Right lobe of liver (tissue), 6 donors: ENCODE measurements around the gene NLRP6. TPM values are rescaled to one million over a fixed set of nuclear protein-coding genes. Genes with fewer than 3 reads are reported as not detected.

Experiments used
- ATAC-seq, 4 donors: fragments of 200-7000 bp; cut with Tn5 transposase; one replicate each; pipeline ENCODE4 v1.9.1; 2020; ENCODE audit warnings: mild to moderate bottlenecking in 4 of 4, moderate library complexity in 4 of 4
- DNase-seq, 3 donors: peaks; one replicate each; pipeline ENCODE4 v3.0.0-alpha.2; 2020
- H3K27ac ChIP-seq, 3 donors: fragments of 200-600 bp; one replicate each; pipeline ENCODE4 v1.8.0; 2022
- H3K27me3 ChIP-seq, 2 donors: fragments of 200-600 bp; one replicate each; pipeline ENCODE4 v1.8.0; 2022
- H3K36me3 ChIP-seq, 4 donors: fragments of 200-600 bp; sonication (generic) in 1 of 4; one replicate each; pipeline versions ENCODE4 v1.5.1 to v1.8.0; 2017 to 2022; ENCODE audit warnings: control low read depth in 1 of 4
- H3K4me1 ChIP-seq, 4 donors: fragments of 200-600 bp; sonication (generic) in 1 of 4; one replicate each; pipeline versions ENCODE4 v1.5.1 to v1.8.0; 2017 to 2022; ENCODE audit warnings: control low read depth in 1 of 4
- H3K4me3 ChIP-seq, 3 donors: fragments of 200-600 bp; one replicate each; pipeline ENCODE4 v1.8.0; 2022
- H3K9me3 ChIP-seq, 4 donors: fragments of 200-600 bp; sonication (generic) in 1 of 4; one replicate each; pipeline versions ENCODE4 v1.5.1 to v1.8.0; 2017 to 2022; ENCODE audit warnings: control low read depth in 1 of 4
- POLR2A ChIP-seq: fragments of 450-650 bp; IDR thresholded peaks from one replicate; pipeline ENCODE4 v1.6.1; 2017; ENCODE audit warnings: antibody characterized with exemption, mild to moderate bottlenecking
- WGBS: methylation state at CpG from one replicate; pipeline ENCODE4 v1.1.6; 2018; ENCODE audit warnings: low coverage, low lambda C conversion rate; ENCODE audit not compliant: insufficient coverage; ENCODE audit errors: missing lambda C conversion rate; 5-methylcytosine and 5-hydroxymethylcytosine counted together
- intact Hi-C, 2 donors: fragments of 100-400 bp; cut with DNase I; formaldehyde crosslinking; loops; one replicate each; pipeline versions ENCODE4 v1.11.2 to v1.14.1; 2022
- long read RNA-seq: library from polyadenylated mRNA; unstranded; transcript quantifications from one replicate; pipeline ENCODE4 v2.0.0, GENCODE V29; 2019
- total RNA-seq, 6 experiments: library from RNA; depleted of rRNA in 2 of 6; stranded (reverse); fragments of >200 nt in 2 of 6; fragmentation: NEBNext Ultra II Directional in 3 of 6; extraction: Animal tissue kit (Norgen Biotek cat#: 25700) in 3 of 6; gene quantifications; one replicate each; pipeline versions ENCODE4 v1.1.0 to v1.2.4, GENCODE V29; 2016 to 2023
- TF ChIP-seq, protein P1 (sequence below), 4 donors: fragments of 200-600 bp in 3 of 4; fragments of 450-650 bp in 1 of 4; IDR thresholded peaks; one replicate each; pipeline versions ENCODE4 v1.5.1 to v1.8.0; 2016 to 2022; ENCODE audit warnings: antibody characterized with exemption in 4 of 4, mild to moderate bottlenecking in 2 of 4
- donor health status: DM: no; HTN: yes; CAD: no.
- donor health status: DM: no; HTN: no; CAD: no.
- donor health status: DM: no; HTN: no; CAD: no.
- donor health status: DM: no; HTN: yes; CAD: no.
- donor health status: DM: no; HTN: yes; CAD: no.

The NLRP6 gene
- 1 to 10 TPM in 4 of 6 experiments, under 1 TPM in 2; 0.22 to 6.2 (median 1.6) TPM for total RNA-seq
- long read RNA-seq = 0 reads

DNA sequence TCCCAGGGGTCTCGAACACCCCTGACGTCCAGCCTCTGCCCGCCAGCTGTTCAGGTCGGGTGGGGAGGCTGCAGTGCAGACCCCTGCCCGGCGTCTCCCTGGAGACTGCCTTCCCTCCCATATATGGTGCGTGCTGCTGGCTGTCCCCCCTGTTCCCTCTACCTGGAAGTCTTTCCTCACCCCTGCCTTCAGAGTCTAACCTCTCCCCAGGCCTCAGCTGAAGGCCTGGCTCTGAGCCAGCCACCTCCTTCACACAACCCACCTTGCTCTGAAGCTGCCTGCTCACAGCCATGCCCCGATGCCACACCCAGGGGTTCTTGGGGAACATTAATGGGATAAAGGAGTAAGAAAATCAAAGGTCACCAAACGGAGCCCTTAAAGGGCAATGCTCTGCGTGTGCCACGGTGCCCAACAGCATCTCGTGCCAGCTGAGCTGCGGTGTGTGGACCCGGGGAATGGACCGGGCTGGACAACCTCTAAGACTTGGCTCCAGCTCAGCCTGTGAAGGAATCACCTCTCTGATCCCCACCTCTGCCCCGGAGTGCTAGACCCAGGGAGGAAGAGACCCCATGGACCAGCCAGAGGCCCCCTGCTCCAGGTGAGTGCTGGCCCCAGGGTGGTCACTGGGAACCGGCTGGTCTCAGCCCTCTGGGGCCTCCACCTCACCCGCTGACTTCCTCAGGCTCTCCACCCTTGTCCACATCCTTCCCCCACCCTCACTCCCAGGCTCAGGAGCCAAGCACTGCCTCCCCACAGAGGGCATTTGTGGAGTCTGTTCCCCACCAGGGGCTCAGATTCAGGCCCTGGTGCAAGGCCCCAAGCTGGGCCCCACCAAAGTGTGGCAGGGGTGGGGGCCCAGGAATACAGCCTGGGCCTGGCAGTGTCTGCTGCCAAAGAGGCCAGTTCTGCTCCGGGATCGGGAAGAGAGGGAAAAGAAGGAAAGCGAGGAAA lies at the start of gene NLRP6:
Gene NLRP6 (plus strand): TSS at position 407 of the 951 bp plus-strand sequence. CDS start 163 bp downstream, at position 570.
- peak within 1 kb of the TSS; percentile 41 to 62 (median 52) for H3K4me3 ChIP-seq
- peak within 1 kb of the TSS in 1 of 3 donors; percentile 73 for H3K27ac ChIP-seq
- H3K27me3 ChIP-seq = no peaks in the 10 kb centered on the region
- H3K4me1 ChIP-seq = peaks cover 0 to 14% (median 7%) of the 10 kb centered on the region in 4 donors
- DNase-seq = no peak
- 53% methylated on average over 20 of the region's 21 CpGs for WGBS
- no peak for ATAC-seq
- H3K36me3 ChIP-seq = no peaks in the 10 kb centered on the region
- no peaks in the 10 kb centered on the region for H3K9me3 ChIP-seq
- TF ChIP-seq, protein P1, sequence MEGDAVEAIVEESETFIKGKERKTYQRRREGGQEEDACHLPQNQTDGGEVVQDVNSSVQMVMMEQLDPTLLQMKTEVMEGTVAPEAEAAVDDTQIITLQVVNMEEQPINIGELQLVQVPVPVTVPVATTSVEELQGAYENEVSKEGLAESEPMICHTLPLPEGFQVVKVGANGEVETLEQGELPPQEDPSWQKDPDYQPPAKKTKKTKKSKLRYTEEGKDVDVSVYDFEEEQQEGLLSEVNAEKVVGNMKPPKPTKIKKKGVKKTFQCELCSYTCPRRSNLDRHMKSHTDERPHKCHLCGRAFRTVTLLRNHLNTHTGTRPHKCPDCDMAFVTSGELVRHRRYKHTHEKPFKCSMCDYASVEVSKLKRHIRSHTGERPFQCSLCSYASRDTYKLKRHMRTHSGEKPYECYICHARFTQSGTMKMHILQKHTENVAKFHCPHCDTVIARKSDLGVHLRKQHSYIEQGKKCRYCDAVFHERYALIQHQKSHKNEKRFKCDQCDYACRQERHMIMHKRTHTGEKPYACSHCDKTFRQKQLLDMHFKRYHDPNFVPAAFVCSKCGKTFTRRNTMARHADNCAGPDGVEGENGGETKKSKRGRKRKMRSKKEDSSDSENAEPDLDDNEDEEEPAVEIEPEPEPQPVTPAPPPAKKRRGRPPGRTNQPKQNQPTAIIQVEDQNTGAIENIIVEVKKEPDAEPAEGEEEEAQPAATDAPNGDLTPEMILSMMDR (IDR thresholded peaks at IDR 0.05) = no peak
- TF ChIP-seq POLR2A = no peak
- intact Hi-C loops = no loop called here

- H3K9me3 ChIP-seq = no peaks in the 10 kb centered on the region
- H3K27me3 ChIP-seq = no peaks in the 10 kb centered on the region
- peaks cover 0 to 3% (median 0%) of the 10 kb centered on the region in 4 donors for H3K4me1 ChIP-seq
- WGBS = 93% methylated on average over 3 of the region's 10 CpGs
- H3K36me3 ChIP-seq = no peaks in the 10 kb centered on the region
- H3K4me3 ChIP-seq = no peak overlapping the region
- DNase-seq (no peak), ATAC-seq (no peak)
- intact Hi-C loops = no loop called here
- TF ChIP-seq, protein P1 (IDR thresholded peaks at IDR 0.05) = no peak
- TF ChIP-seq POLR2A = no peak
- H3K27ac ChIP-seq = no peak overlapping the region
Observed at GRCh38 chr11:230431-230830, 47.8 kb upstream of the NLRP6 start.

DNA sequence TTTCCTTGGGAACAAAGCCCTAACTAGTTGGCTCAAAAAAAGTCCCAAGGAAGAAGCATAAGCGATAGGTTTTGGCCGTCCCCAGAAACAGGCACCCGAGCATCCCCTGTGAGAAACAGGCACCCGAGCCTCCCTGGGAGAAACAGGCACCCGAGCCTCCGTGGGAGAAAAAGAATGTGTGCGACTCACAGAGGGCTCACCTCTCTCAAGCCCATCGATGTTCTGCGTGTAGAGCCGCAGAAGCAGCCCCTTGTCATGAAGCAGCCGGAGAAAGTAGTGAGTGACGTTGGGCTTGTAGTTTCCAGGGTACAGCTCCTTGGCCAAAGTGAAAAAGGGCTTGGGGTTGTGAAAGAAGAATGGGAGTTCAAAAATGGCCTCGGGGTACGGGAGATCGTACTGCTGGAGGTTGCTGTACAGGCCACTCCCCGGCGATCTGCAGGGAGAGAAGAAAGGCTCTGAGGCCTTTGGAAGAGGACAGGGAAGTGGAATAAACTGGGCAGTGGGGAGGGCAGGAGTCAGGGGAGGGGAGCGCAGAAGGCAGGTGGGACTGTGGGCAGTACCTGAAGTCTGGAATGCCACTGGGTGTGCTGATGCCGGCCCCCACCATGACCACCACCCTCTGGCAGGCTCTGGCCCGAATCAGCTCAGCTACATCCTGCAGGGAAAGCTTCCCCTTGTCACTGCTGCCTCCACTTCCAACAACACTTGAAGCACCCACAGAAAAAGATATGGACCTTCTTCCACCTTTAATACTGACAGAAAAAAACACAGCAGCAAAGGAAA lies 45.2 kb upstream of the NLRP6 start:
- ATAC-seq = no peak
- Histone ChIP-seq H3K27ac (no peak overlapping the region), H3K4me3 (no peak overlapping the region), H3K4me1 (peaks cover 0 to 11% (median 3%) of the 10 kb centered on the region in 4 donors), H3K9me3 (no peaks in the 10 kb centered on the region), H3K36me3 (no peaks in the 10 kb centered on the region), H3K27me3 (no peaks in the 10 kb centered on the region)
- WGBS = 85% methylated on average over 17 of the region's 20 CpGs
- TF ChIP-seq, protein P1 (IDR thresholded peaks at IDR 0.05) = no peak
- no peak for TF ChIP-seq POLR2A
- intact Hi-C loops = no loop called here
- peak in 1 of 3 donors; percentile 41 for DNase-seq

DNA sequence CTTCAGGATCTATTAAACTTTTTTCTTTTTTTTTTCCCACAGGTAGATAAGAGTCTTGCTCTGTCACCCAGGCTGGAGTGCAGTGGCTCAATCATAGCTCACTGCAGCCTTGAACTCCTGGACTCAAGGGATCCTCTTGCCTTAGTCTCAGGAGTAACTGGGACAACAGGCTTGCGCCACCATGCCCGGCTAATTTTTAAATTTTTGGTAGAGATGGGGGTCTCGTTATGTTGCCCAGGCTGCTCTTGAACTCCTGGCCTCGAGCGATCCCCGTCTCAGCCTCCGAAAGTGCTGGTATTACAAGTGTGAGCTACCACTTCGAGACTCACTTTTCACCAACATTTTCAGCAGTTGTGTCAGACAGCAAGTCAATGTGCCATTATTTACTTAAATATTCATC lies 43.0 kb upstream of the NLRP6 start:
- Histone ChIP-seq H3K27me3 (no peaks in the 10 kb centered on the region), H3K27ac (no peak overlapping the region), H3K36me3 (peaks cover 0 to 6% (median 0%) of the 10 kb centered on the region in 4 donors), H3K4me3 (peak overlapping the region in 2 of 3 donors; percentile 95), H3K9me3 (no peaks in the 10 kb centered on the region), H3K4me1 (peaks cover 0 to 16% (median 7%) of the 10 kb centered on the region in 4 donors)
- TF ChIP-seq, protein P1 (IDR thresholded peaks at IDR 0.05) = no peak
- no peak for TF ChIP-seq POLR2A
- intact Hi-C loops = no loop called here
- ATAC-seq (no peak), DNase-seq (peak in 1 of 3 donors; percentile 37)
- WGBS = 73% methylated on average over 8 of the region's 8 CpGs
